GM21360 (cell line): ENCODE results near the gene TRAF2.

Experiments
- ATAC-seq: cut with Tn5 transposase; IDR thresholded peaks from one replicate; pipeline ENCODE4 v1.9.1; 2021; ENCODE audit warnings: mild to moderate bottlenecking, moderate library complexity; ENCODE audit not compliant: unreplicated experiment

TRAF2 gene

DNA sequence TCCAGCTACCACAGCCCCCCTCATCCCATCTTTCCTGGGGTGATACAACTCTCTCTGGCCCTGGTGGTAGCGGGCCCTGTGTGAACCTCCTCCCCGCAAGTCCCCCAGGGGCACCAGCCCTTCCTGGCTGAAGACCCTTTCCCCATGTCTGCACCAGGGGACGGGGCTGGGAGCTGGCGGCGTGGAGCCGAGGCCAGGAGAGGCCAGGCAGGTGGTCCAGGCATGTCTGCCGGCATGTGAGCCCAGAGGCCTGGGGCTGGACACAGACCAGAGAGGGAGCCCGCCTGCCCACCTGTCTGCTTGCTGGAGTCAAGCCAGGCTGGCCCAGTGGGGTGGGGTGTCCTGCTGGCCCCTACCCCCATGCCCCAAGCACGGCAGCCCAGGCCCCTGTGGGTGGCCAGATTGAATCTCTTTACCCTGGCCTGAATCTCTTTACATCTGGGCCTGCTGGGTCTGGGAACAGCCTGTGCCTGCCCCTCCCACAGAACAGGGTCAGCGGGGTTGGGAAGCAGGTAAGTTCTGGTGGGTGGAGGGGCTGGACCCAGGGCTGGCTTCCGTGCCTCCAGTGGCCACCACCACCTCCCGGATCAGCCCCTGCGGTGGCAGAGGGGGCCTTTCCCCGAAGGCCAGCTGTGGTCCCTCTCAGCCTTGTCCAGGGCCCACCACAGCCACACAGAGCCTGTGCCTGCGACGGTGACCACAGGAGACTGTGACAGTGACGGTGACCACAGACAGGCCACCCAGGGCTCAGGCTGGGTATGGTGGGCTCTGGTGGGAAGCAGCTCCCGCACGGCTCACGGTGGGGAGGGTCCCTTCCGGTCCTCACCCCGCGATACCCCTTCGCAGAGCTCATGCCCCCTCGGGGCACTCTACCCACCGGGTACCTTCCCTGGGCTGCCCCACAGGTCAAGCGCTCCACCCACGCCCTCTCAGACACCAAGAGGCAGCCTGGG is 72.9 kb downstream of the TRAF2 start:
- ATAC-seq, result no peak

DNA sequence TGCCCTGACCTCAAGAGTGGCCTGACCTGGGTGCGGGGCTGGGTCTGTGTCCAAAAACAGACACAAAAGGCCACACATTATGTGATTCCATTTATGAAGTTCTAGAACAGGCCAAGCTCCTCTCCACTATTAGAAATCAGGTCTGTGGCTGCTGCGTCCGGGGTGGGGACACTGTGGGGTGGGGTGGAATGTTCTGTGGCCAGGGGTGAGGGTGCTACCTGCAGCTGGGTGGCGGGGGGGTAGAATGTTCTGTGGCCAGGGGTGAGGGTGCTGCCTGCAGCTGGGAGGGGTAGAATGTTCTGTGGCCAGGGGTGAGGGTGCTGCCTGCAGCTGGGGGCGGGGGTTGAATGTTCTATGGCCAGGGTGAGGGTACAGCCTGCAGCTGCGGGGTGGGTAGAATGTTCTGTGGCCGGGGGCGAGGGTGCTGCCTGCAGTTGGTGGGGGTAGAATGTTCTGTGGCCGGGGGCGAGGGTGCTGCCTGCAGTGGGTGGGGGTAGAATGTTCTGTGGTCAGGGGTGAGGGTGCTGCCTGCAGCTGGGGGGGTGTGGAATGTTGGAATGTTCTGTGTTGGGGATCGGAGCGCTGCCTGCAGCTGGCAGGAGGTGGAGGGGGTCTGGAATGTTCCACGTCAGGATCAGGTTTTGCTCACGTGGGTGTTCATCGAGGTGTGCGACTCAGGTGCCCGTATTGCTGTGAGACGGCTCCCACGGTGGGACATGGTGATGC is 74.1 kb downstream of the TRAF2 start:
- no peak for ATAC-seq

DNA sequence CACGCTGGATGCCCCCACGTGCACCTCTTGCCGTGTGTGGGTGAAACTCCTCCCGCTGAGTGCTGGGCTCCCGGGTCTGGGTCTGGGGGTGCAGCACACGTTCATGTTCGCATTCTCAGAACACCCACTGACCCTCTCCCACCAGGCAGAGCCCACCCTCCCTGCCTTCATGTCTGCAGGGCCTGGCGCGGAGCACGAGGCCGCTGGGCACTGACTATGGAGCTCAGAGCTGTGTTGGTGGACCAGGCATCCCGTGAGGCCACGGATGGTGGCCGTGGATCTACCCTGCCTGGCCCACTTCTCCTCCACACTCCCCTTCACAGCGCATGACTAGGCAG is 74.6 kb downstream of the TRAF2 start:
- no peak for ATAC-seq

- ATAC-seq, result no peak
Observed at GRCh38 chr9:136961279-136962065, 75.2 kb downstream of the TRAF2 start.

DNA sequence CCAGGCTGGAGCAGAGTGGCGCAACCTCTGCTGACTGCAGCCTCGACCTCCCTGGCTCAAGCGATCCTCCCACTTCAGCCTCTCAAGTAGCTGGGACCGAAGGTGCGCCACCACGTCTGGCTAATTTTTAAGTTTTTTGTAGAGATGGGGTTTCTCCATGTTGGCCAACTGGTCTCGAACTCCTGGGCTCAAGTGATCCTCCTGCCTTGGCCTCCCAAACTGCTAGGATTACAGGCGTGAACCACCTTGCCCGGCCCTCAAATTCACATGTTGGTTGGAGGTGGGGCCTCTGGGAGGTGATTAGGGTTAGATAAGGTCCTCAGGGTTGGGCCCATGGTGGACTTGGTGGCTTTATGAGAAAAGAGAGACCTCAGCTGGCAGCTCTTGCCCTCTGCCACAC is 75.8 kb downstream of the TRAF2 start:
- no peak for ATAC-seq

DNA sequence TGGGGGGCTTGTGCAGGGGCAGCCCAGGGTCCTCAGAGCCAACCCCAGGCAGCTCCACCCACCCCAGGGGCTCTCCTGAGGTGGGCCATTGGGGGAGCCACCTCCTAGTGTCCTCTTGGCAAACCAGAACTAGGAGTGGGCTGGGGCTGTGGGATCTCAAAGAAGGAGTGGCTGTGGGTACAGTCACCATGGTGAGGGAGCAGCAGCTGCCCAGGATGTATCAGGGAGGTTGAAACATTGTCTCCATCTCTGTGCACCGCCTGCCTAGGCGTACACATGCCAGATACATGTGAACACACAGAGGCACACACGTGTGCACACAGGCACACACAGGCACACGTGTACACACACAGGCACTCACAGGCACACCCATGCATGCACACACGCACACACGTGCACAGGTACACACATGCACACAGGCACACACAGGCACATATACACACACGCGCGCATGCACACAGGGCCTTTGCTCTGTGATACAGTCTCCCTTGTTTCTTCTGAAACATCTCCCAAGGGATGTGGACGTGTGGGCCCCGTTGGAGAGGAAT is 76.5 kb downstream of the TRAF2 start:
- ATAC-seq, result no peak

- no peak for ATAC-seq
Observed at GRCh38 chr9:136963341-136963740, 77.0 kb downstream of the TRAF2 start.

DNA sequence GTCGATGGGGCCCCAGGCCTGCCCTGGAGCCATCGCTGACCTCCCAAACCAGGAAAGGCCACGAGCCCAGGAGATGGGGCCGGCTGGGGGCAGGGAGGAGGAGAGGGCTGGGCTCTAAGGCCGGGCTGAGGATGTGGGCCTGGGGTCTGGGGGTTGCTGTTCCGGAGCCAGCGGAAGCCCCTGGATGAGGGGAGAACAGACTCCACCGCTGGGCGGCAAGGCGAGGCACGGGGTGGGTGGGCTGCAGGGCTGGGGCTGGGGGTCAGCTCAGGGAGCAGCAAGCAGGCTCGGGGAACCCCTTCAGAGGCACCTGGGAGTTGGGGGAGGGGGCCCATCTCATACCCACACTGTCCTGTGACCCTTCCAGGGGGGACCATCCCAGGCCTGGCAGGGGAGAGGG is 77.4 kb downstream of the TRAF2 start:
- no peak for ATAC-seq

DNA sequence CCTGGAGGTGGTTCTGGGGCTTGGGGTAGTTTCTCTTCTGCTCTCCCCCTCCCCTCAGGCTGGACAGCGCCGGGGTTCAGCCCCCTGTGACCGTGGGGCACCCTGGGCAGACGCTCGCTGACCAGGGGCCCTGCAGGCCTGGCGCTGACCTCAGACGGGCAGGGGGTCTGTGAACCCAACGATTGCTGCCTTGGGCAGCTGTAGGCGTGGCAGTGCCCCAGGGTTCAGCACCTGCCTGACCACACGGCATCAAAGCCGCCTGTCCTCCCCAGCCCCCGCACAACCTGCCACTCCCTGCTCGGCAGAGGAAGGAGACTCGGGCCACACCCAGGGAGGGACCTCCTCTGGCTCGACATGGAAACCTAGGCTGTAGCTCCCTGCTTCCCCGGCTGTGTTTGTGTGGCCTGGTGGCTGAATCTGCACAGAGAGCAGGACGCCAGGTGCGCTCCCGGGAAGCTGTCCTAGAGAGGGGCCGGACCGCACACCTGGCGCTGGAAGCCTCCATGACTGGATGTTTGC is 77.9 kb downstream of the TRAF2 start:
- no peak for ATAC-seq

DNA sequence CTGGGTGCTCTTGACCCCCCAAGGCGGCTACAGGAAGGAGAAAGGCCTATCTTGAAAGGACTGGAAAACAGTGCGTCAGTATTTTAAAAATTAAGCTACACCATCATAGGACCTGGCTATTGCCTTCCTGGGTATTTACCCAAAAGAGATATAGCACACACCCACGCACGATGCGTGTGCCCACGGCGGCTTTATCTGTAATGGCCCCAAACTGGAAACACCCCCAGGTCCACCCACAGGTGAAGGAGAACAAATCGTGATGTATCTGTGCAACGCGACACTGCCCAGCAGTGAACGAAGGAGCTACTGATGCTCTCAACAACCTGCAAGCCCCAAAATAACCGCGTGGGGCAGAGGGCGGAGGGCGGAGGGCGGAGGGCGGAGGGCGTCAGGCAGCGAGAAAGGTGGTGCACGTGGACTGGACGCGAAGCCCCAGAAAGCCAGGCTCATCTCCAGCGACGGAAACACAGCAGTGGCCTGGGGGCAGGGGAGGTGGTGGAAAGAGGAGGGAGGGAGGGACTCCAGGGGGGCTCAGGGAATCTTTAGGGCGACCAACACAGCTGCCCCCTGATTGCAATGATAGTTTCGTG is 78.6 kb downstream of the TRAF2 start:
- no peak for ATAC-seq

DNA sequence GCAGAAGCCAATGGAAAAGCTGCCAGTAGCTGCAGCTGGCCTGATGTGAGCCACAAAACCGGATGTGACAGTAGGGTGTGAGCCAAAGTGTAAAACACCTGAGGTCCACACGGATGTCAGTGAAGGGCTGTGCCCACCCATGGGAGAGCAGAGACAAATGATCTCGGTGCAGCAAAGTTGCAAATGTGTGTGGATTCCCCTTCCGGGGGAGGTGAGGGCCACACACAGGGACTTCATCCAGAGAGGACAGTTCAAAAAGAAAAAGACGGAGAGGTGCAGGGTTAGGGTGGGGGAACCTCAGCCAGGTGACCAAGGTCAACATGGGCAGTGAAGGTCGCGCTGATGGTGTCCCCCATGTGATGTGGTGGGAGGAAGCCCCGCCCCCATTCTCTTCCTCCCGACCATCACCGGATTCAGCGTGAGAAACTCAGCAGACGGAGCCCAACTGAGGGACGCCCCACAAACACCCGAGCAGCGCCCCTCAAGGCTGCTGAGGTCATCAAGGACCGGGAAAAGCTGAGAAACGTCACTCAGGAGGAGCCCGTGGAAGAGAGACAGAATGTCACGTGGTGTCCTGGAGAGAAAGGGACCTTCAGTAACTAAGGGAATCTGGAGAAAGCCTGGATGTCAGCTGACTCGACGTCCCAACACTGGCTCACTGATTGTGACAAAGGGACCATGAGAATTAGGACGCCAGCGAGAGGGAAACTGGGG is 79.6 kb downstream of the TRAF2 start:
- no peak for ATAC-seq

GRCh38 chr9:136968333-136969127 is 82.2 kb downstream of the TRAF2 start:
- ATAC-seq, result no peak

DNA sequence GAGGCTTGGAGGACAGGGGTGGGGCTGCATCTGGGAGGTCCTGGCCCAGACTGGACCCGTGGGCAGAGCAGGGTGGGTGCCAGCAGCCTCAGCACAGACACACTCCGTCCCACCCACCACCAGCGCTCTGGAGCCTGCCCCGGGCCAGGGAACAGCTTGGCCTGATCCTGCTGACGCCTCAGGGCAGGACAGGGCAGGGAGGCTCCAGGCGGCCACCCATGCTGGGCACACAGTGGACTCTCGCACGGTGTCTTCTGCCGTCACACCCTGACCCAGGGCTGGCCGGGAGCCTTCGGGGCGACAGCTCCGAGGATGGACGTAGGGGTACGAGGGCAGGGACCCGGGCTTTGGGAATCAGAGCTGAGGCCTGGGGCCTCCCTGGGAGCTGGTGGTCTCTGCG is 82.8 kb downstream of the TRAF2 start:
- no peak for ATAC-seq

DNA sequence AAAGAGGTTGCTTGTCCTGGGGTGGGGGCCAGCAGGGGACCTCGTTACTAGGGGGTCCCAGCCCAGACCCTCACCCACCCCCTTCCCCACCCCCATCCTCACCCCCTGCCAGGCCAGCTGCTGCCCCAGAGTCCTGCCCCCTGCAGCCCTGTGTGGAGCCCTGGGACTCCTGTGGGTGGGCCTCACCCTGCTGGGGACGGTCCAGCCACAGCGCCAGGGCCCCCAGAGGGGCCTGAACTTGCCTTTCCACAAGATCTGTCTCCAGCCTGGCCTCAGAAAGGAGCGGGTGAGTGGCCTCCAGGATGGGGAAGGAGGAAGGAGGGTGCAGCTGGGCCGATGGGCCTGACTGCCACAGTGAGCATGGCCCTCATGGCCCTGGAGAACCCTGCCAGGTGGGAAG is 83.5 kb downstream of the TRAF2 start:
- no peak for ATAC-seq

DNA sequence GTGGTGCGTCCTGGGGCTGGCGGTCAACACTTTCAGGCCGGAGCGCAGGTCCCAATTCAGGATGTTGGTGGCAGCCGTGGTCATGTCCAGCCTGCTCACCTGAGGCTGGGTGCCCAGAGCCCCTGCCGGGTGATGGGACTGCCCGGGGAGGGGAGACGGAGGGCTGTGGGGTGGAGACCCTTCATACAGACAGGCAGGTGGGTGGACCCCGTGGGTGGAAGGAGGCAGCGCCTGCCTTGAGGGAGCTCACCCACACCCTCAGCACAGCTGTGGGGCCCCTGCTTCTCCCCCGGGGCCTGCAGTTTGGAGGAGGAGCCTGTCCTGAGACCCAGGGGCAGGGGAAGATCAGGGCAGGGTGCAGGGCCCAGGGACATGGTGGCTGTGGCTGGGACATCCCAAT is 84.0 kb downstream of the TRAF2 start:
- no peak for ATAC-seq

DNA sequence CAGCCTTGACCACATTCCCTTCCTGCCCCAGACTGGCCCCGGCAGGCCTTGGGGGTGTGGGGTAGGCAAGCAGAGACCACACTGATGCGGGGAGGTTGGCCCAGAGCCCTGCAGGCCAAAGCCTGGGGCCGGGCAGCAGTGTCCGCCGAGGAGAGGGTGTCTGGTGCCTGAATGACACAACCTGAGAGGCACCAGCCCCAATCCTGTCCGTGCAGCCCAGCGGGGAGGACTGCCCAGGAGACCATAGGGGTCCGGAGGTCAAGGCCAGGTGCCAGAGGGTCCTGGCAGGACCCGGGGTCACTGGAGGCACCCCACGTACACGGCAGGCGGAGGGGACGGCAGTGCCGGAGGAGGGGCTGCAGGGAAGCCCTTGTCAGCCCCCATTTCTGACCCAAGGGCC is 85.4 kb downstream of the TRAF2 start:
- no peak for ATAC-seq

- ATAC-seq, result no peak
Observed at GRCh38 chr9:136972335-136972734, 86.0 kb downstream of the TRAF2 start.

DNA sequence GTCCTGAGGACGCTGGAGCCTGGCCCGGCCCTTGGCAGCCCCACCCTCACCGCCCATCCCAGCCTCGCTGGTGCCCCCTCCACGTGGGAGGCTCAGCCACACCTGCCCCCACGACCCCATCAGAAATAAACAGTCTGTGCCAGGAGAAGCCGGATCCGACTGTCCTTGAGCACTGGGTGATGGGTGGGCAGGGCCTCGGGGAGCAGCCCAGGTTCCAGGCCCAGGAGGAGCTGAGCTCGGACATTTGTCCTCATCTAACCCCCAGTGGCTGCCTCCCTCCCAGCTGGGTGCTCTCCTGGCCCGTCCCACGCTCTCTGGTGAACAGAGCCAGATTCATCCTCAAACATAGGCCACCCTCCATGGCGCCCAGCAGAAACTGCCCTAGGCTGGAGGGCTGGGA is 86.4 kb downstream of the TRAF2 start:
- ATAC-seq, result no peak
